Parathyroid adenoma (tissue), 2 donors: ENCODE results near the gene TXNL4A.

ENCODE experiments used
- H2AFZ ChIP-seq: fragments of 300-600 bp; sonication (generic); one replicate; pipeline ENCODE4 v1.7.0; 2017; ENCODE audit warnings: antibody characterized with exemption, mild to moderate bottlenecking
- H3K27ac ChIP-seq: fragments of 300-600 bp; sonication (generic); one replicate; pipeline ENCODE4 v1.7.0; 2017
- H3K27me3 ChIP-seq: fragments of 300-600 bp; sonication (generic); one replicate; pipeline ENCODE4 v1.7.0; 2017; ENCODE audit warnings: low read length; ENCODE audit not compliant: control insufficient read depth, insufficient read depth
- H3K36me3 ChIP-seq: fragments of 300-600 bp; sonication (generic); one replicate; pipeline ENCODE4 v1.7.0; 2017; ENCODE audit warnings: low read length; ENCODE audit not compliant: control insufficient read depth, insufficient read depth
- H3K4me1 ChIP-seq: fragments of 300-600 bp; sonication (generic); one replicate; pipeline ENCODE4 v1.7.0; 2017; ENCODE audit warnings: control low read depth
- H3K4me2 ChIP-seq: fragments of 300-600 bp; sonication (generic); one replicate; pipeline ENCODE4 v1.7.0; 2017; ENCODE audit warnings: low read length
- H3K4me3 ChIP-seq: fragments of 300-600 bp; sonication (generic); one replicate; pipeline ENCODE4 v1.7.0; 2017; ENCODE audit warnings: low read depth, low read length
- H3K79me2 ChIP-seq: fragments of 300-600 bp; sonication (generic); one replicate; pipeline ENCODE4 v1.7.0; 2017; ENCODE audit warnings: control low read depth
- H3K9ac ChIP-seq: fragments of 300-600 bp; sonication (generic); one replicate; pipeline ENCODE4 v1.7.0; 2017; ENCODE audit warnings: mild to moderate bottlenecking
- H3K9me3 ChIP-seq: fragments of 300-600 bp; sonication (generic); one replicate; pipeline ENCODE4 v1.7.0; 2017; ENCODE audit warnings: low read length; ENCODE audit not compliant: control insufficient read depth
- TF ChIP-seq, protein P1 (sequence below): fragments of 300-600 bp; sonication (generic); IDR thresholded peaks from one replicate; pipeline ENCODE4 v1.7.0; 2017; ENCODE audit warnings: antibody characterized with exemption, mild to moderate bottlenecking
- donor health status: primary hyperparathyroidism.

TXNL4A gene

DNA sequence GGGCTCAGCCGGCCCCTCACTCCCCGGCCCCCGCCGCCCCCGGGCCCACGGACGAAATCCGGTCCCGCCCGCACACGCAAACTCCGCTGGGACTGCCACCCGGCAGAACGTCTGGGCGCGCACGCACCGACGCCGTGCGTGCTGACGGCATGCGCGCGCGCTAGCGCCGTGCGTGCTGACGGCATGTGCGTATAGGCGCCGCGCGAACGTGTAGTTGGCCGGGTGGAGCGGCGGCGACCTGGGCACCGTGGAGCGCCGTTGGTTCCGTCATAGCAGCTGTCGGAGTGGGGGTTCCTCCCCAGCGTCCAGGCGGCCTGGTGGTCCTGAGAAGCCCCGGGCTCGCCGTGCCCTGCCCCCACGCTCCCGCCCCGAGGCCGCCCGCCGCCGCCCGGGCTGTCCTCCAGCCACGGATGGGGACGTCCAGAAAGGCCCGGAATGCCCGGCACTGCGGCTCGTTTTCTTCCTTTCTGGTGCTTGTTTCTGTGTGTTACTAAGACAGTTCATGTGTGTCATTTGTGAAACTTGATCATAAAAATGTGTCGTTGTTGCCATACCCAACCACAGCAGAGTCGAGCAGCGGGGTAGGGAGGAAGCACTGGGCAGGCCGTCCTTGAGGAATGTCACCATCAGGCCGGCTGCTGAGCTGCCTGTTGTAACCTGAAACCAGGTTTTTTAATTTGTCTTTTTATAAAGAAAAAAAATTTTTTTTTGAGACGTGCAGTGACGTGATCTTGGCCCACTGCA lies at the start of gene TXNL4A:
Gene TXNL4A (minus strand): TSS at position 113 of the 744 bp plus-strand sequence. CDS start 171 bp downstream, outside the sequence.
- peak within 1 kb of the TSS; percentile 75 for H3K4me2 ChIP-seq
- H3K27ac ChIP-seq: peak within 1 kb of the TSS; percentile 87
- TF ChIP-seq, protein P1, sequence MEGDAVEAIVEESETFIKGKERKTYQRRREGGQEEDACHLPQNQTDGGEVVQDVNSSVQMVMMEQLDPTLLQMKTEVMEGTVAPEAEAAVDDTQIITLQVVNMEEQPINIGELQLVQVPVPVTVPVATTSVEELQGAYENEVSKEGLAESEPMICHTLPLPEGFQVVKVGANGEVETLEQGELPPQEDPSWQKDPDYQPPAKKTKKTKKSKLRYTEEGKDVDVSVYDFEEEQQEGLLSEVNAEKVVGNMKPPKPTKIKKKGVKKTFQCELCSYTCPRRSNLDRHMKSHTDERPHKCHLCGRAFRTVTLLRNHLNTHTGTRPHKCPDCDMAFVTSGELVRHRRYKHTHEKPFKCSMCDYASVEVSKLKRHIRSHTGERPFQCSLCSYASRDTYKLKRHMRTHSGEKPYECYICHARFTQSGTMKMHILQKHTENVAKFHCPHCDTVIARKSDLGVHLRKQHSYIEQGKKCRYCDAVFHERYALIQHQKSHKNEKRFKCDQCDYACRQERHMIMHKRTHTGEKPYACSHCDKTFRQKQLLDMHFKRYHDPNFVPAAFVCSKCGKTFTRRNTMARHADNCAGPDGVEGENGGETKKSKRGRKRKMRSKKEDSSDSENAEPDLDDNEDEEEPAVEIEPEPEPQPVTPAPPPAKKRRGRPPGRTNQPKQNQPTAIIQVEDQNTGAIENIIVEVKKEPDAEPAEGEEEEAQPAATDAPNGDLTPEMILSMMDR: no peak
- no peaks in the 10 kb centered on the region for H3K9me3 ChIP-seq
- H3K4me1 ChIP-seq: peaks cover 3% of the 10 kb centered on the region
- no peaks in the 10 kb centered on the region for H3K36me3 ChIP-seq
- peaks cover 27% of the 10 kb centered on the region for H3K79me2 ChIP-seq
- H3K9ac ChIP-seq: peak within 1 kb of the TSS; percentile 3
- H2AFZ ChIP-seq: peak within 1 kb of the TSS; percentile 84
- H3K27me3 ChIP-seq: no peaks in the 10 kb centered on the region
- H3K4me3 ChIP-seq: peak within 1 kb of the TSS; percentile 66

- Histone ChIP-seq H3K36me3 (no peaks in the 10 kb centered on the region), H3K9me3 (no peaks in the 10 kb centered on the region), H3K79me2 (peaks cover 2% of the 10 kb centered on the region), H3K4me2 (no peak overlapping the region), H3K4me3 (no peak overlapping the region), H3K4me1 (peaks cover 3% of the 10 kb centered on the region), H3K27ac (no peak overlapping the region), H3K9ac (no peak overlapping the region), H3K27me3 (no peaks in the 10 kb centered on the region), H2AFZ (no peak overlapping the region)
- TF ChIP-seq, protein P1: no peak
Observed at GRCh38 chr18:80037300-80037699, 48.9 kb upstream of the TXNL4A start.

- H3K9me3 ChIP-seq: no peaks in the 10 kb centered on the region
- peaks cover 3% of the 10 kb centered on the region for H3K4me1 ChIP-seq
- H3K4me2 ChIP-seq: no peak overlapping the region
- TF ChIP-seq, protein P1: no peak
- no peak overlapping the region for H3K27ac ChIP-seq
- no peaks in the 10 kb centered on the region for H3K36me3 ChIP-seq
- no peaks in the 10 kb centered on the region for H3K27me3 ChIP-seq
- no peak overlapping the region for H3K9ac ChIP-seq
- no peak overlapping the region for H2AFZ ChIP-seq
- H3K79me2 ChIP-seq: peaks cover 2% of the 10 kb centered on the region
- H3K4me3 ChIP-seq: no peak overlapping the region
Observed at GRCh38 chr18:80035997-80036396, 47.6 kb upstream of the TXNL4A start.

DNA sequence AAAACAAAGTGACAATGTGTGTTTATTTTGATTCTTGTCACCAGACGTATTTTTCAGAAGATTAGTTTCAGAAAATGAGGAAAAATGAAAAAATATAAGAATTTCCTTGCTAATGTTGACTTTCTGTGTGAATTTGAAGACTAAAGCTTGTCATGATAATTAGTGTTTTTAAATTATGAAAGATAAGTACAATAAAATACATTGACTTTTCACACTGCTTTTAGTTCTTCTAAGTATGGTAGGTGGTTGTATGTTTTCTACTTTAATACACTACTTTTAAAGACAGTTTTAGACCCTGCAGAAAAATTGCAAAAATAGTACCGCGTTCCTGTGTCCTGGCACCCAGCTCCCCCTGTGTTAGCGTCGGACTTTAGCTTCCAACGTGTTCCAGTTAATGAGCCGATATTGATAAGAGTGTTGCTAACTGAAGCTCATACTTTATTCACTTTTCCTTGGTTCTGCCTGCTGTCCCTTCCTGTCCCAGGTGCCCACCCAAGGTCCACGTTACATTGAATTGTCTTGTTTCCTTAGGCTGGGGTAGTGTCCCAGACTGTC lies 46.6 kb upstream of the TXNL4A start:
- no peaks in the 10 kb centered on the region for H3K9me3 ChIP-seq
- no peaks in the 10 kb centered on the region for H3K36me3 ChIP-seq
- TF ChIP-seq, protein P1: peak; percentile 2
- H3K4me3 ChIP-seq: peak overlapping the region; percentile 85
- peak overlapping the region; percentile 85 for H3K4me2 ChIP-seq
- H3K9ac ChIP-seq: no peak overlapping the region
- H3K4me1 ChIP-seq: peaks cover 3% of the 10 kb centered on the region
- H3K79me2 ChIP-seq: peaks cover 2% of the 10 kb centered on the region
- H3K27ac ChIP-seq: peak overlapping the region; percentile 74
- peak overlapping the region; percentile 86 for H2AFZ ChIP-seq
- H3K27me3 ChIP-seq: no peaks in the 10 kb centered on the region
